Loucy (cell line): ENCODE results near the gene SNX21.

Experiments
- CTCF ChIP-seq: fragments of 200-600 bp; sonication (generic); conservative IDR thresholded peaks from 2 replicates; pipeline ENCODE4 v1.5.1; 2014; ENCODE audit warnings: mild to moderate bottlenecking, antibody characterized with exemption, low read length
- EZH2phosphoT487 ChIP-seq: fragments of 200-600 bp; IDR thresholded peaks from 2 replicates; pipeline ENCODE4 v1.6.1; 2018; ENCODE audit warnings: antibody characterized with exemption, mild to moderate bottlenecking, moderate library complexity, borderline replicate concordance

GRCh38 chr20:45880988-45881788, 47.6 kb downstream of the SNX21 start, which contains the start of gene ZSWIM1:
- no peak for TF ChIP-seq EZH2phosphoT487
- TF ChIP-seq CTCF: no peak
